Ramos (cell line): ENCODE measurements around the gene U2AF2.

Source experiments
- in situ Hi-C: fragments of 300-500 bp; cut with MboI; formaldehyde crosslinking; loops from one replicate; pipeline ENCODE4 v1.14.3; 2022; ENCODE audit warnings: low sequenced_read_pairs; ENCODE audit not compliant: unreplicated experiment

Gene U2AF2

GRCh38 chr19:55641426-55642152 lies 13.2 kb upstream of the U2AF2 start:
- in situ Hi-C loops = loop anchor here (25.0 kb wide), 1 partner anchor 354 kb away; the partner anchor contains the start of genes BRSK1 and HSPBP1

- in situ Hi-C loops = loop anchor here (25.0 kb wide), 1 partner anchor 355 kb away; the partner anchor contains the start of genes BRSK1 and HSPBP1
Measured at GRCh38 chr19:55642153-55643002, 12.5 kb upstream of the U2AF2 start.

- in situ Hi-C loops = loop anchor here (25.0 kb wide), 1 partner anchor 356 kb away; the partner anchor contains the start of genes BRSK1 and HSPBP1
Measured at GRCh38 chr19:55643003-55643886, 11.6 kb upstream of the U2AF2 start, which contains the start of gene ZNF581. Gene ZNF581, plus strand, starts transcription at chr19:55643649. Its CDS starts 923 bp downstream, at chr19:55644572.

GRCh38 chr19:55643887-55644176 lies 11.0 kb upstream of the U2AF2 start:
- in situ Hi-C loops = loop anchor here (25.0 kb wide), 1 partner anchor 357 kb away; the partner anchor contains the start of genes BRSK1 and HSPBP1

GRCh38 chr19:55644191-55644833 lies 10.5 kb upstream of the U2AF2 start:
- in situ Hi-C loops = loop anchor here (25.0 kb wide), 1 partner anchor 357 kb away; the partner anchor contains the start of genes BRSK1 and HSPBP1

- in situ Hi-C loops = loop anchor here (25.0 kb wide), 1 partner anchor 358 kb away; the partner anchor contains the start of genes BRSK1 and HSPBP1
Measured at GRCh38 chr19:55644842-55645511, 9.9 kb upstream of the U2AF2 start.

- in situ Hi-C loops = loop anchor here (25.0 kb wide), 1 partner anchor 358 kb away; the partner anchor contains the start of genes BRSK1 and HSPBP1
Measured at GRCh38 chr19:55645512-55645881, 9.3 kb upstream of the U2AF2 start.

- in situ Hi-C loops = loop anchor here (25.0 kb wide), 1 partner anchor 360 kb away; the partner anchor contains the start of genes BRSK1 and HSPBP1
Measured at GRCh38 chr19:55646889-55647731, 7.7 kb upstream of the U2AF2 start.

- in situ Hi-C loops = loop anchor here (25.0 kb wide), 1 partner anchor 361 kb away; the partner anchor contains the start of genes BRSK1 and HSPBP1
Measured at GRCh38 chr19:55647732-55648584, 6.9 kb upstream of the U2AF2 start, which contains the start of gene CCDC106. Gene CCDC106, plus strand, starts transcription at chr19:55648212. Its CDS starts 835 bp downstream, at chr19:55649047.

- in situ Hi-C loops = loop anchor here (25.0 kb wide), 1 partner anchor 361 kb away; the partner anchor contains the start of genes BRSK1 and HSPBP1
Measured at GRCh38 chr19:55648585-55649267, 6.1 kb upstream of the U2AF2 start.

GRCh38 chr19:55649268-55650125 lies 5.3 kb upstream of the U2AF2 start:
- in situ Hi-C loops = loop anchor here (25.0 kb wide), 2 partner anchors 362 to 1462 kb away; partner anchors contain the start of genes BRSK1, HSPBP1, MBOAT7 and TSEN34

- in situ Hi-C loops = loop anchor here (25.0 kb wide), 1 partner anchor 1463 kb away; the partner anchor contains the start of genes MBOAT7 and TSEN34
Measured at GRCh38 chr19:55650126-55650557, 4.7 kb upstream of the U2AF2 start.

- in situ Hi-C loops = loop anchor here (25.0 kb wide), 1 partner anchor 1463 kb away; the partner anchor contains the start of genes MBOAT7 and TSEN34
Measured at GRCh38 chr19:55650602-55651230, 4.1 kb upstream of the U2AF2 start.

- in situ Hi-C loops = loop anchor here (25.0 kb wide), 1 partner anchor 1464 kb away; the partner anchor contains the start of genes MBOAT7 and TSEN34
Measured at GRCh38 chr19:55651236-55651635, 3.6 kb upstream of the U2AF2 start.
